HG03442 (cell line): ENCODE data around the gene ACVR1.
"Not testable (repeated sequence)": the region's sequence is repeated elsewhere in the genome, so short reads cannot be mapped to it uniquely, and the experiment has no call there.

Experiments
- ATAC-seq: cut with Tn5 transposase; IDR thresholded peaks from one replicate; pipeline ENCODE4 v1.9.1; 2021; ENCODE audit warnings: mild to moderate bottlenecking, moderate library complexity; ENCODE audit not compliant: unreplicated experiment

Gene ACVR1

DNA sequence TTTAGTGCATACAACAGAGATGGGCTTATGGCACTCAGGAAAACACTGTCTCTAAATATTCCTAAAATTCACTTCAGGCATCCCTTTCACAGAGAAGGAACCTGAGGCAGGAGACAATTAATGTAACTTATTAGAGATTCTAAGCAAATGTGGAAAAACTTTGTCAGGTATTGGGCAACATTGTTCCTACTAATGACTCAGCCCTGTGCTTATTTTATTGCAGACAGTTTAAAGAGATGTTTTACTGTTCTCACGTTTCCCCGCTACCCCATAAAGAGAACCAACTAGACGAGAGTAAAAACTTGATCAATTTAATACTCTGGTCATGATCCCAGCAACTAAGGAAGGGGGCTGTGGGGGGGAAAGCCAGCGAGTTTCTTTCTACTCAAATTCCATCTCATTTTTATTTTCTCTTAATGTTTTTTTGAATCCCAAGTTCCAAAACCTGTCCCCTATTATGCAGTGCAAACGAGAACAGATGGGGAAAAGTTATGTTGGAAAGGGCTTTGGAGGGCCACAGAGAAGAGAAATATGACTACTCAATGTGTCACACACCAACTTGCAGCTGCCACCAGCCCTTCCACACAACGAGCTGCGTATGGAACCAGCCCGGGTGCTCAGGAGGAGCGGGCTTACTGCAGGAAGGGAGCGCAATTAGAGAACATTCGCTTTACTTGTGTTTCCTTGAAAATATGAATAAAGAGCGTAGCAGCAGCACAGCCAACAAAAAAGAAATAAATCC lies 18.7 kb upstream of the ACVR1 start:
- ATAC-seq: no peak

- no peak for ATAC-seq
Observed at GRCh38 chr2:157893611-157894010, 17.5 kb upstream of the ACVR1 start.

- ATAC-seq: no peak
Observed at GRCh38 chr2:157891643-157892041, 15.5 kb upstream of the ACVR1 start.

GRCh38 chr2:157890969-157891642 lies 15.0 kb upstream of the ACVR1 start:
- ATAC-seq: no peak

DNA sequence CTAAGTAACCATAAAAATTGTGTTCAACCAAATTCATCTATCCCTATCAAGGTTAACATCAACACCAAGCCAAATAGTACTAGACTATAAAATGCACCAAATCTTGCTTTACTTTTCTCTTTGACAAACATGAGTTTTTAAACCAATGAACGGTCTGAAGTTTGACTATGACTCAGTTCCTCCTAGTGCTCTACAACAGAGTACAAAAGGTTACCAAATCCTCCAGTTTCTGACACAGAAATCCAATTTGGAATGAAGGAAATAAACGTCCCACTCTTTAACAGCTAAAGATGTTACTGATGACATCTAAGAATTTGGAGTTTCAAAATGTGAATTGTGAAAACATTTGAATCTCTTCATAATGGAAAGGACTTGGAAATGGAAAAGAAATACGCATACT lies 11.8 kb upstream of the ACVR1 start:
- ATAC-seq: no peak

- ATAC-seq: not testable (repeated sequence)
Observed at GRCh38 chr2:157884533-157884932, 8.4 kb upstream of the ACVR1 start.

- no peak for ATAC-seq
Observed at GRCh38 chr2:157880927-157881326, 4.8 kb upstream of the ACVR1 start.

- no peak for ATAC-seq
Observed at GRCh38 chr2:157877761-157878400, 1.8 kb upstream of the ACVR1 start.

DNA sequence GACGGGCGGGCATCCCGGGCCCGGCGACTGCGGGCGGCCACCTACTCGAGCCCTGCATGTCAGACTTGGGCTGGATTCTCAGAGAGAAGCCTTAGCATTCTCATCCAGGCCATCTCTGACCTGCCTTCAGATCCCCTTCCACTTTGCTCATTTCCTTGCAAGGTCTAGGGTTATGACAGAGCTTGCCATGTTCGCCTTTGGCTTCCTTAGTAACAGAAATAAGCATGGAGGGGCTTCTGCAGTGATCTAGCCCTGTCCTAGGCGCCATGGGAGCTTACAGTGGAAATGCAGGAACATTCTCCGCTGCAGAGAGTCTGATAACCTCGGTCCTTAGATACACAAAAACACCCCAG lies 632 bp upstream of the ACVR1 start:
- ATAC-seq: no peak

GRCh38 chr2:157875641-157876065 lies 477 bp downstream of the ACVR1 start:
- peak; percentile 38 for ATAC-seq

- ATAC-seq: no peak
Observed at GRCh38 chr2:157874997-157875640, 1.0 kb downstream of the ACVR1 start.

- no peak for ATAC-seq
Observed at GRCh38 chr2:157874348-157874747, 1.8 kb downstream of the ACVR1 start.

DNA sequence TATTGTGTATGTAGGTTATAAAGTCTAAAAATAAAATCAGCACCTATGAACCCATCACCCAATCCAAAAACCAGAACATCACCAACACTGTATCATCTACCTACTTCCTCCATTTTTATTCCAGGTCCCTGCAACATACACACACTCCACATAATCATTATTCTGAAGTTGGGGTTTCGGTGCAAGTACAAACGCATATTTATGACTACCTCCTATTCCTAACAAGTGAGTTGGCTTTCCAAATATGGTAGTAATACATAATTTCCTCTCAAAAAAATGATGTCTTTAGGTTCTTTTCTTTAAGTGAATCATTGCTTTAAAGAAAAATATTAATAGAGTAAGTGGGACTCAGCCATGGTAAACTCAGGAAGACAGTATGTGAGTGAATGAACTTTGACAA lies 3.3 kb downstream of the ACVR1 start:
- no peak for ATAC-seq

- no peak for ATAC-seq
Observed at GRCh38 chr2:157871415-157871814, 4.7 kb downstream of the ACVR1 start.

GRCh38 chr2:157868993-157869392 lies 7.1 kb downstream of the ACVR1 start:
- ATAC-seq: no peak

- ATAC-seq: no peak
Observed at GRCh38 chr2:157867703-157868102, 8.4 kb downstream of the ACVR1 start.

- no peak for ATAC-seq
Observed at GRCh38 chr2:157866666-157867642, 9.2 kb downstream of the ACVR1 start.

DNA sequence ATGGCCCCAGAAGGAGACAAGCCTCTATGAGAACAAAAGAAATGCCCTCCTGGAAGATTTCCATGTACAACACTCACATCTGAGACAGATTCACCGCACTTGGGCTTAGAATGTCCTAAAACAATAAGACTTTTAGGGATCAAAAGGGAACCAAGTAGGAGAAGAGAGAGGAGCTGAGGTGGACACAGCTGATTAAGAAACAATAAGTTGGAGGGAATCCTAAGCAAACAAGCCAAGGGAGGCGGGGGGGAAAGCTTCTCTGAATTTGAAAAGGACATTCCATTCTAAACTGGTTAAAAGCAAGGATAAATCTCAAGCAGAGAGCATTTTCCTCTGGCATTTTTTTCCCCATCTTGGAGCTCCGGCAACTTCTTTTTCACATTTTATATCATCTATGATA lies 9.9 kb downstream of the ACVR1 start:
- ATAC-seq: no peak

DNA sequence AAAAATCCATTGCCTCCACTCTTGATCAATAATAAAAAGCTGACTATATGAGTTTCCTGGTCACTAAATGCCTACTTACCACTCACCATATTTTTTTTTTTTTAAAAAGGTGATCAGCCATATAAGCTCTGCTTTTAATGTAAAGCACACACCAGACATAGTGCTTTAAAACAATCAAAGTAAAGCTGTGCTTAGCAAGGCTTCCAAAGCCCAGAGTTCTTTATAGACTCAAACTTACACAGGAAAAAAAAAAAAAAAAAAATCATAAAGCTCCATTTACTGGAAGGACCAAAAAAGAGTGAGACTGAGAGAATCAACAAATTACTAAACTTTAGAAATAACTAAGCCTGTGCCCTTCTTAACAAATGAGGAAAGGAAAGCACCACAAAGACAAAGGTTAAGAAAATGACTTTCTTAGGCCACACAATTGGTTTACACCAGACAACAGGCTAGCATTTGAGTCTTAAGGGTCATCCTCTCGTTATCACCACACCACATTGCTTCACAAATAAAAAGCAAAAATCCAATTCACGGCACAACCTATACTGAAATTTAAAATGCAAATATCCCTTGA lies 11.2 kb downstream of the ACVR1 start:
- ATAC-seq: no peak

DNA sequence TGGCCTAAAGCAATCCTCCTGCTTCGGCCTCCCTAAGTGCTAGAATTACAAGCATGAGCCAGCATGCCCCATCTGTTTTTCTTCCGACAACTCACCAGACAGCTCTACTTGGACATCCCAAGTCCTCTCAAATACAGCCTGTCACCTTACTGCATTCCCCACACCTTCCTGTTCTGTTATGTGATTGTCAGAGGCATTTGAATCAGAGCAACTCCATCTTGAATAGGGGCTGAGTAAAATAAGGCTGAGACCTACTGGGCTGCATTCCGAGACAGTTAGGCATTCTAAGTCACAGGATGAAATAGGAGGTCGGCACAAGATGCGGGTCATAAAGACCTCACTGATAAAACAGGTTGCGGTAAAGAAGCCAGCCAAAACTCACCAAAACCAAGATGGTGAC lies 17.3 kb downstream of the ACVR1 start:
- no peak for ATAC-seq
